WTC11 (cell line): Measurements from ENCODE around the gene OR8J1. TPM values are rescaled to one million over a fixed set of nuclear protein-coding genes. Genes with fewer than 3 reads are reported as not detected.

Experiments used
- total RNA-seq: library from RNA; stranded (reverse); gene quantifications from 3 replicates; pipeline ENCODE4 v1.2.3, GENCODE V29; 2021

The OR8J1 gene
- total RNA-seq, 1 experiment from 2014 or later, result not detected

Other genes starting within 250 kb of the OR8J1 start
- gene OR8H3, start 231.9 kb upstream of the OR8J1 start, total RNA-seq, result not detected in 3 replicates
- gene OR8J3, start 214.1 kb upstream of the OR8J1 start, total RNA-seq, result not detected in 3 replicates
- not detected in 3 replicates for gene OR8K5, start 194.0 kb upstream of the OR8J1 start, total RNA-seq
- not detected in 3 replicates for gene OR5J2, start 177.7 kb upstream of the OR8J1 start, total RNA-seq
- gene OR5T2, start 120.0 kb upstream of the OR8J1 start, total RNA-seq, result not detected in 3 replicates
- gene OR5T3, start 102.0 kb upstream of the OR8J1 start, total RNA-seq, result not detected in 3 replicates
- not detected in 3 replicates for gene OR5T1, start 80.1 kb upstream of the OR8J1 start, total RNA-seq
- gene OR8H1, start 62.0 kb upstream of the OR8J1 start, total RNA-seq, result not detected in 3 replicates
- not detected in 3 replicates for gene OR8K3, start 39.1 kb upstream of the OR8J1 start, total RNA-seq
- not detected in 3 replicates for gene OR8K1, start 8.3 kb upstream of the OR8J1 start, total RNA-seq
- not detected in 3 replicates for gene OR8U1, start 21.3 kb downstream of the OR8J1 start, total RNA-seq
- not detected in 3 replicates for gene OR5AL1, start 58.4 kb downstream of the OR8J1 start, total RNA-seq
- not detected in 3 replicates for gene OR5M3, start 119.1 kb downstream of the OR8J1 start, total RNA-seq
- gene OR5M8, start 137.1 kb downstream of the OR8J1 start, total RNA-seq, result not detected in 3 replicates
- gene OR5M11, start 189.0 kb downstream of the OR8J1 start, total RNA-seq, result not detected in 3 replicates
- gene OR5M10, start 223.4 kb downstream of the OR8J1 start, total RNA-seq, result not detected in 3 replicates